Neural progenitor cell (in vitro differentiated cells): ENCODE measurements around the gene DDX21. TPM values are rescaled to one million over a fixed set of nuclear protein-coding genes. Genes with fewer than 3 reads are reported as not detected.

Experiments used
- DNase-seq: peaks from one replicate; pipeline ENCODE4 v3.0.0-alpha.2; 2016; ENCODE audit warnings: low spot score
- H2AFZ ChIP-seq: fragments of 200-600 bp; sonication (generic); replicated peaks from 2 replicates; pipeline ENCODE4 v1.6.1; 2016; ENCODE audit warnings: antibody characterized with exemption
- H3F3A ChIP-seq: fragments of 200-600 bp; sonication (generic); 2 replicates; pipeline ENCODE4 v1.6.1; 2016; ENCODE audit warnings: antibody characterized with exemption, low read depth
- H3K27ac ChIP-seq: fragments of 200-600 bp; sonication (generic); 2 replicates; pipeline ENCODE4 v1.5.1; 2016; ENCODE audit warnings: mild to moderate bottlenecking
- H3K27me3 ChIP-seq: fragments of 200-600 bp; sonication (generic); 2 replicates; pipeline ENCODE4 v1.6.1; 2016; ENCODE audit warnings: mild to moderate bottlenecking, moderate library complexity
- H3K36me3 ChIP-seq: fragments of 200-600 bp; sonication (generic); 2 replicates; pipeline ENCODE4 v1.5.1; 2016
- H3K4me1 ChIP-seq: fragments of 200-600 bp; sonication (generic); 2 replicates; pipeline ENCODE4 v1.6.1; 2016; ENCODE audit warnings: mixed run types
- H3K4me2 ChIP-seq: fragments of 200-600 bp; sonication (generic); 2 replicates; pipeline ENCODE4 v1.6.1; 2016
- H3K4me3 ChIP-seq: fragments of 200-600 bp; sonication (generic); 2 replicates; pipeline ENCODE4 v1.5.1; 2016
- H3K79me2 ChIP-seq: fragments of 200-600 bp; sonication (generic); 2 replicates; pipeline ENCODE4 v1.6.1; 2016; ENCODE audit warnings: low read depth
- H3K9ac ChIP-seq: fragments of 200-600 bp; sonication (generic); 2 replicates; pipeline ENCODE4 v1.6.1; 2016
- H3K9me3 ChIP-seq: fragments of 200-600 bp; sonication (generic); 2 replicates; pipeline ENCODE4 v1.5.1; 2016; ENCODE audit warnings: low read depth
- H4K20me1 ChIP-seq: fragments of 200-600 bp; sonication (generic); 2 replicates; pipeline ENCODE4 v1.6.1; 2016; ENCODE audit warnings: low read depth
- H3K27ac Mint-ChIP-seq: 3 replicates; pipeline ENCODE4 v1.8.0; 2021; ENCODE audit warnings: mixed read lengths
- H3K27me3 Mint-ChIP-seq: 2 replicates; pipeline ENCODE4 v1.8.0; 2022; ENCODE audit warnings: low read depth, mild to moderate bottlenecking, inconsistent platforms, moderate library complexity, mixed read lengths; ENCODE audit not compliant: insufficient read depth
- H3K36me3 Mint-ChIP-seq: 3 replicates; pipeline ENCODE4 v1.8.0; 2021; ENCODE audit warnings: mixed read lengths
- H3K4me1 Mint-ChIP-seq: 3 replicates; pipeline ENCODE4 v1.8.0; 2021; ENCODE audit warnings: mixed read lengths
- H3K4me3 Mint-ChIP-seq: 3 replicates; pipeline ENCODE4 v1.8.0; 2021; ENCODE audit warnings: mild to moderate bottlenecking, moderate library complexity, mixed read lengths
- H3K9me3 Mint-ChIP-seq: 3 replicates; pipeline ENCODE4 v1.8.0; 2020; ENCODE audit warnings: mixed read lengths
- CTCF ChIP-seq: fragments of 200-600 bp; sonication (generic); IDR thresholded peaks from 2 replicates; pipeline ENCODE4 v1.5.1; 2017; ENCODE audit warnings: antibody characterized with exemption, mild to moderate bottlenecking
- EZH2 ChIP-seq: fragments of 200-600 bp; sonication (generic); IDR thresholded peaks from 2 replicates; pipeline ENCODE4 v1.6.1; 2017; ENCODE audit warnings: antibody characterized with exemption, mild to moderate bottlenecking, moderate library complexity
- EZH2phosphoT487 ChIP-seq: fragments of 200-600 bp; sonication (generic); IDR thresholded peaks from 2 replicates; pipeline ENCODE4 v1.6.1; 2017; ENCODE audit warnings: antibody characterized with exemption
- small RNA-seq: library from RNA; depleted of rRNA; stranded (forward); fragments of <200 nt; gene quantifications from one replicate; pipeline ENCODE3, GENCODE V24; 2015
- total RNA-seq: library from RNA; depleted of rRNA; stranded (reverse); fragments of >200 nt; gene quantifications from 2 replicates; pipeline ENCODE4 v1.2.3, GENCODE V29; 2015; ENCODE audit warnings: low replicate concordance

DDX21 gene
- total RNA-seq, 1 donor from 2014 or later, result 69.9 TPM

DNA sequence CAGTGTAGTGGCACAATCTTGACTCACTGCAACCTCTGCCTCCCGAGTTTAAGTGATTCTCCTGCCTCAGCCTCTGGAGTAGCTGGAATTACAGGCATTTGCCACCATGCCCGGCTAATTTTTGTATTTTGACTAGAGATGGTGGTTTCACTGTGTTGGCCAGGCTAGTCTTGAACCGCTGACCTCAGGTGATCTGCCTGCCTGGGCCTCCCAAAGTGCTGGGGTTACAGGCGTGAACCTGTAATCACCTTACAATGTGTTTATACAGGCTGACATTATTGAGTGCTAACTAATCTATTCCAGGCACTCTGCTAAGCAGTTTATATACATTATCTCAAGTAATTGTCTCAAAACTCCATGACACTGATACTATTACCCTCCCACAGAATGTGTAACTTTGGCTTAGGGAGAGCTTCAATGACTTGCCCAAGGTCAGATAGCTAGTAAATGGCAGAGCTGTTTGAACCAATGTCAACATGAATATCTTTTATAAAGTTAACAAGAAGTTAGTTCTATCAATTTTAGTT, 69.5 kb downstream of the DDX21 start:
- Mint-ChIP-seq H3K4me1 (no peaks in the 10 kb centered on the region), H3K36me3 (no peaks in the 10 kb centered on the region), H3K9me3 (peaks cover 6% of the 10 kb centered on the region), H3K27me3 (peaks cover 3% of the 10 kb centered on the region), H3K4me3 (no peak overlapping the region), H3K27ac (no peak overlapping the region)
- H3K27me3 ChIP-seq, result no peaks in the 10 kb centered on the region
- no peak overlapping the region for H3K4me3 ChIP-seq
- no peaks in the 10 kb centered on the region for H3K9me3 ChIP-seq
- H3K4me2 ChIP-seq, result no peak overlapping the region
- H3K36me3 ChIP-seq, result no peaks in the 10 kb centered on the region
- no peaks in the 10 kb centered on the region for H4K20me1 ChIP-seq
- no peaks in the 10 kb centered on the region for H3F3A ChIP-seq
- no peak overlapping the region for H3K27ac ChIP-seq
- H3K79me2 ChIP-seq, result no peaks in the 10 kb centered on the region
- no peak for DNase-seq
- H3K9ac ChIP-seq, result no peak overlapping the region
- H3K4me1 ChIP-seq, result no peaks in the 10 kb centered on the region
- no peak for TF ChIP-seq EZH2phosphoT487
- no peak for TF ChIP-seq CTCF
- TF ChIP-seq EZH2, result no peak
- no peak overlapping the region for H2AFZ ChIP-seq

DNA sequence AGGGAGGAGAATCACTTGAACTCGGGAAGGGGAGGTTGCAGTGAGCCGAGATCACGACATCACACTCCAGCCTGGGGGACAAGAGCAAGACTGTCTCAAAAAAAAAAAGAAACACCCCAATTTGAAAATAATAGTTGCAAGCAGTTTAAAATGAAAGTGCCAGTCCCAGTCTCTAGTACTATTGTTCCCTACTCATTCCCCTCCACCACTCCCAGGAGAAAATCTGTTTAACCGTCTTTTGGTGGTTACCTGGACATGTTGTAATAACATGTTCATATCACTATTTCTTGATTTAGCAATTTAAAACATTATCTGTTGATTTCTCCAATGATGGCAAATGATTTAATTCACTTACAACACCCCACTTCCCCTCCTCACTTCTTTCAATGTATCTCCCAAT, 77.3 kb downstream of the DDX21 start:
- Histone ChIP-seq H3K36me3 (no peaks in the 10 kb centered on the region), H4K20me1 (no peaks in the 10 kb centered on the region), H3K9me3 (no peaks in the 10 kb centered on the region), H3K79me2 (no peaks in the 10 kb centered on the region), H3K4me2 (no peak overlapping the region), H3F3A (no peaks in the 10 kb centered on the region), H3K27ac (no peak overlapping the region), H2AFZ (no peak overlapping the region), H3K27me3 (no peaks in the 10 kb centered on the region), H3K4me3 (no peak overlapping the region), H3K4me1 (no peaks in the 10 kb centered on the region), H3K9ac (no peak overlapping the region)
- H3K36me3 Mint-ChIP-seq, result no peaks in the 10 kb centered on the region
- H3K27me3 Mint-ChIP-seq, result peaks cover 2% of the 10 kb centered on the region
- peaks cover 15% of the 10 kb centered on the region for H3K9me3 Mint-ChIP-seq
- no peak overlapping the region for H3K4me3 Mint-ChIP-seq
- H3K27ac Mint-ChIP-seq, result no peak overlapping the region
- TF ChIP-seq CTCF (no peak), EZH2phosphoT487 (no peak), EZH2 (no peak)
- H3K4me1 Mint-ChIP-seq, result no peaks in the 10 kb centered on the region
- DNase-seq, result no peak

Small RNA genes lying within 50 kb of the gene (small RNA-seq; reads per million reads assigned to genes)
- not detected for gene RNU6-571P

Other genes starting within 250 kb of the DDX21 start
- gene CCAR1, start 234.9 kb upstream of the DDX21 start, total RNA-seq, result 92.7 and 141 TPM in 2 replicates
- 35.9 and 53.9 TPM in 2 replicates for gene STOX1, start 128.6 kb upstream of the DDX21 start, total RNA-seq
- gene DDX50, start 54.9 kb upstream of the DDX21 start, total RNA-seq, result 75.2 and 110 TPM in 2 replicates
- gene KIFBP, start 32.6 kb downstream of the DDX21 start, total RNA-seq, result 27.3 and 44.9 TPM in 2 replicates
- gene SRGN, start 131.9 kb downstream of the DDX21 start, total RNA-seq, result not detected in 2 replicates
- gene VPS26A, start 168.0 kb downstream of the DDX21 start, total RNA-seq, result 35.7 and 56.0 TPM in 2 replicates
- 31.9 and 32.2 TPM in 2 replicates for gene SUPV3L1, start 224.1 kb downstream of the DDX21 start, total RNA-seq